GM12875 (cell line): ENCODE measurements around the gene IFT20.
"Not testable (repeated sequence)": the region's sequence is repeated elsewhere in the genome, so short reads cannot be mapped to it uniquely, and the experiment has no call there.

ENCODE experiments used
- H3K4me3 ChIP-seq: one replicate; pipeline ENCODE4 v1.5.1; 2011; ENCODE audit warnings: low read depth, low read length, control low read depth
- TF ChIP-seq, protein P1 (sequence below): IDR thresholded peaks from 2 replicates; pipeline ENCODE4 v1.5.1; 2011; ENCODE audit warnings: low read depth, mild to moderate bottlenecking, control low read depth, inconsistent platforms, low read length, moderate library complexity, borderline replicate concordance; ENCODE audit not compliant: insufficient read depth

IFT20 gene

DNA sequence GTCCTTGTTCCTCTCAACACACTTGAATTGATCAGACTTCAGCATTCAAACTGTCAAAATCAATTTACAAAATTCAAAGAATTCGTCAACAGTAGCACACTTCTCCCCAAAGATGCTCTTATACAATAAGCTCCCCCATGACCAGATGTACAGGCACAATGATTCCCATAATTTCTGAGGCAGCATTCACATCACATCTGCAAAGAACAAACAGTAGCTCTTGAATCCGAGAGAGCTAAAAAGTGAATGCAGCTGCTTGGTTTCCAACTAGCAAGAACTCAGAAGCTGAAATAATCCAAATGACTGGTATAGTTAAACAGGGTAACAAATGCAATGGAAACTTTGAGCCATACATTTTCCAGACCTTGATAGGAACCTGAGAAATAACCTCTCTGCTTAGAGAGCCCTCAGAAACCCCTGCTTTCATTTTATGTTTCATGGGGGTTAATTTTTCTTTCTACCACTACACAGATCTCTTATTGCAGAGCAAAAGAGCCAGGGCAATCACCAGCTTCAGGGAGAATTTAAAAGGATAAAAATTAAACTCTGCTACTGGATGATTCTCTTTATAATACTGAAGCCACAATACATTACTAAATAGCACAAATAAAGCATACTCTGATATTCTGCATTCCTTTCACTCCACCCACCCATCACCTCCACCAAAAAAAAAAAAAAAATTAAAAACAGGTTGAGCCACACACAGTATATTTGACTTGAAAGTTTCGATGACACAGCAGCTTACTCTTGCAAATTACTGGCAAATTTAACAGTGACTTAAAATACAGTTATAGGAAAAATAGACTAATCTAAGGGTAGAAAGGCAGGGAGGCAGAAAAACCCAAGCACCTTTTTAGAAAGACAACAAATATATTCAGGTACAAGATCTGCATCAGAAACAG is 39.3 kb downstream of the IFT20 start:
- TF ChIP-seq, protein P1, sequence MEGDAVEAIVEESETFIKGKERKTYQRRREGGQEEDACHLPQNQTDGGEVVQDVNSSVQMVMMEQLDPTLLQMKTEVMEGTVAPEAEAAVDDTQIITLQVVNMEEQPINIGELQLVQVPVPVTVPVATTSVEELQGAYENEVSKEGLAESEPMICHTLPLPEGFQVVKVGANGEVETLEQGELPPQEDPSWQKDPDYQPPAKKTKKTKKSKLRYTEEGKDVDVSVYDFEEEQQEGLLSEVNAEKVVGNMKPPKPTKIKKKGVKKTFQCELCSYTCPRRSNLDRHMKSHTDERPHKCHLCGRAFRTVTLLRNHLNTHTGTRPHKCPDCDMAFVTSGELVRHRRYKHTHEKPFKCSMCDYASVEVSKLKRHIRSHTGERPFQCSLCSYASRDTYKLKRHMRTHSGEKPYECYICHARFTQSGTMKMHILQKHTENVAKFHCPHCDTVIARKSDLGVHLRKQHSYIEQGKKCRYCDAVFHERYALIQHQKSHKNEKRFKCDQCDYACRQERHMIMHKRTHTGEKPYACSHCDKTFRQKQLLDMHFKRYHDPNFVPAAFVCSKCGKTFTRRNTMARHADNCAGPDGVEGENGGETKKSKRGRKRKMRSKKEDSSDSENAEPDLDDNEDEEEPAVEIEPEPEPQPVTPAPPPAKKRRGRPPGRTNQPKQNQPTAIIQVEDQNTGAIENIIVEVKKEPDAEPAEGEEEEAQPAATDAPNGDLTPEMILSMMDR, result no peak
- H3K4me3 ChIP-seq, result no peak overlapping the region

DNA sequence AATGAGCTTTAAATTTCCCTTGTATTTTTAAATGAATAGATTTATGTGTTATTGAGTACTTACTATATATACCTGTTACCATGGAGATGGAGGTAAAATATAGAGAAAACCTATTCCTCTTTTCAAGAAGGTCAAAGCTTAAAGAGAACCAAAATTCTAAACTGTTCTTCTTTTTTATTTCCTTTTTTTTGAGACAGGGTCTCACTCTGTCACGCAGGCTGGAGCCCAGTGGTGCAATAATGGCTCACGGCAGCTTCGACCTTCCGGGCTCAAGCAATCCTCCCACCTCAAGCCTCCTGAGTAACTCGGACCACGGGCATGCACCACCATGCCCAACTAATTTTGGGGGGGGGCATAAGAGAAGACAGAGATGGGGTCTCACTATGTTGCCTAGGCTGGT is 41.3 kb downstream of the IFT20 start:
- TF ChIP-seq, protein P1, result no peak
- H3K4me3 ChIP-seq, result no peak overlapping the region

DNA sequence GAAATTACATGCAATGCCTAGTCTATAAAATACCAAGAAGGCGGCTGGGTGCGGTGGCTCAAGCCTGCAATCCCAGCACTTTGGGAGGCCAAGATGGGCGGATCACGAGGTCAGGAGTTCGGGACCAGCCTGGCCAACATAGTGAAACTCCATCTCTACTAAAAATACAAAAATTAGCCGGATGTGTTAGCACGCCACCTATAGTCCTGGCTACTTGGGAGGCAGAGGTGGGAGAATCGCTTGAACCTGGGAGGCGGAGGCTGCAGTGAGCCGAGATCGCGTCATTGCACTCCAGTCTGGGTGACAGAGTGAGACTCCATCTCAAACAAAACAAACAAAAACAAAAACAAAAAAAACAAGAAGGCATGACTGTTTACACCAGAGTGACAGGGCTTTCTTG is 42.4 kb downstream of the IFT20 start:
- H3K4me3 ChIP-seq, result not testable (repeated sequence)

DNA sequence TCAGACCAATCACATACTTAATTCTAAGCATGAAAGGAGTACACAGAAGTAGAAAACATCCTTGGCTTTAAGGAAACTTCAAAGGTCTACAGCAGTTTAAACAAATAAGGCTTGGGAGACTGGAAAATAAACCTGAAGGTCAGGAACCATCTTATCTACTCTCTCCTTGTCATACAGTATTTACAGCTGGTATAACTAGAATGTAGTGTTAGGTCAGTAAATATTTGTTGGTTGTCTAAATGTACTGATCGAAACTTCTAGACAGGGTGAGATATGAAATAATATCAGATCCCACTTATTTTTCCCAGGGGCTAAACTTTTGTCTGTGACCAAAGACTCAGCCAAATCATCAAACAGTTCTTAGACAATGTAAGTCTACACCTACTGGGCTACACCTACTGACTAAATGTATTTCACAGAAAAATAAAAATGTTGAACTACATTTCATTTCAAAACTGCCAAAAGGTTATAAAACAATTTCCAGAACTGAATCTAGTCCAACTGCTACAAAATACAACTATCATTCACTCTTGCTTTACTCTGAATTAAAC is 43.4 kb downstream of the IFT20 start:
- TF ChIP-seq, protein P1, result no peak
- no peak overlapping the region for H3K4me3 ChIP-seq

DNA sequence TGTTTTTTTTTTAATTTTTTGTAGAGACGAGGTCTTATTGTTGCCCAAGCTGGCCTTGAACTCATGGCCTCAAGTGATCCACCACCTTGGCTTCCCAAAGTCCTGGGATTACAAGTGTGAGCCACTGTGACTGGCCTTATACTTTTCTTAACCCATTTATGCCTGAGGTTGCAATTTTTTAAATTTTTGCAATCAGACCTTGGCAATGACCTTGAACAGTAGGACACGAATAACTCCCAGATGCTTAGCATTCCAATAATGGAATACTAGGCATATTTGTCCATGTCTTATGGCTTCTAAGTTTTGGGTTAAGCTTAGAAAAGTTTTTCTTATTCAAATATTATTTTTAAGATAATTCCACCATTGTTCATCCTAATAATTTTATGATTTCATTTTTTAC is 44.6 kb downstream of the IFT20 start:
- TF ChIP-seq, protein P1, result no peak
- no peak overlapping the region for H3K4me3 ChIP-seq

DNA sequence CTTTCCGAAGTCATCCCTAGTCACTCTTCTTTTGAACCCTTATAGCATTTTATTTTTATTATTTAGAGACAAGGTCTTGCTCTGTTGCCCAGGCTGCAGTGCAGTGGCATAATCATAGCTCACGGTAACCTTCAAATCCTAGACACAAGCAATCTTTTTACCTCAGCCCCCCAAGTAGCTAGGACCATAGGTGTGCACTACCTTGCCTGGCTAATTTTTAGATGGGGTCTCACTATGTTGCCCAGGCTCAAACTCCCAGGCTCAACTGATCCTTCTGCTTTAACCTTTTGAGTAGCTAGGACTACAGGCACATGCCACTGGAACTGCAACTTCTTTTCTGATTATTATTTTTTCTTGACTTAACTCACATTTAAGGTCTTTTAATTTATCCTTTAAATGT is 49.3 kb downstream of the IFT20 start:
- TF ChIP-seq, protein P1, result no peak
- H3K4me3 ChIP-seq, result no peak overlapping the region

DNA sequence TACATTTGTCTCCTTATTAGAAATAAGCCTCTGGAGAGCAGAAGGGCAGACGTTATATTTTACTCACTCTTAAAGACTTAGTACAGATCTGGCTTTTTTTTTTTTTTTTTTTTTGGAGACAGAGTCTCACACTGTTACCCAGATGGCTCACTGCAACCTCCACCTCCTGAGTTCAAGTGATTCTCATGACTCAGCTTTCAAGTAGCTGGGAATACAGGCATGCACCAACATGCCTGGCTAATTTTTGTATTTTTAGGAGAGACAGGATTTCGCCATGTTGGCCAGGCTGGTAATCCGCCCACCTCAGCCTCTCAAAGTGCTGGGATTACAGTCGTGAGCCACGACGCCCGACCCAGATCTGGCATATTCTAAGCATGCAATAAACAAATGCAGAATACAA is 52.7 kb downstream of the IFT20 start:
- H3K4me3 ChIP-seq, result no peak overlapping the region
- TF ChIP-seq, protein P1, result no peak
